GM12878 (cell line): Measurements from ENCODE around the gene HOXD9. TPM values are rescaled to one million over a fixed set of nuclear protein-coding genes. Genes with fewer than 3 reads are reported as not detected.

Source experiments
- ATAC-seq: fragments of 200-7000 bp; cut with Tn5 transposase; 3 replicates; pipeline ENCODE4 v1.9.1; 2020; ENCODE audit warnings: mild to moderate bottlenecking, moderate library complexity
- BruUV-seq: library from RNA; stranded (reverse); fragments of 400-500 nt; replicated peaks from 2 replicates; lab custom pipeline; 2021; lab: Mats Ljungman, UMichigan
- CTCF ChIA-PET: fragments of 300-600 bp; sonication (Branson Sonifier 250); formaldehyde crosslinking; extraction: SDS; loops from one replicate; lab custom pipeline; 2021; ENCODE audit warnings: inconsistent platforms; lab: Yijun Ruan, JAX
- POLR2A ChIA-PET: fragments of 350-600 bp; formaldehyde crosslinking; extraction: SDS; loops from one replicate; lab custom pipeline; 2021; ENCODE audit warnings: inconsistent platforms; lab: Charles Lee
- RAD21 ChIA-PET: fragments of 300-600 bp; sonication (Branson Sonifier 250); formaldehyde crosslinking; loops from one replicate; lab custom pipeline; 2023; ENCODE audit warnings: antibody characterized with exemption; ENCODE audit not compliant: unreplicated experiment; lab: Charles Lee
- SMC1A ChIA-PET: fragments of 300-600 bp; sonication (Branson Sonifier 250); formaldehyde crosslinking; loops from one replicate; lab custom pipeline; 2023; ENCODE audit not compliant: unreplicated experiment, uncharacterized antibody; lab: Charles Lee
- DNase-seq: peaks from one replicate; pipeline ENCODE4 v3.0.0-alpha.2; 2011; ENCODE audit warnings: low read depth, low spot score
- FAIRE-seq: peaks from 3 replicates; lab custom pipeline; 2011; peaks lifted over from hg19 to GRCh38; lab: Jason Lieb, UNC
- H2AFZ ChIP-seq: 2 replicates; pipeline ENCODE4 v1.6.0; 2011; ENCODE audit warnings: low read depth, low read length, control low read depth; ENCODE audit not compliant: control insufficient read depth
- H3K27ac ChIP-seq: 2 replicates; pipeline ENCODE4 v1.5.1; 2011; ENCODE audit warnings: control low read depth; ENCODE audit not compliant: control insufficient read depth, insufficient read depth
- H3K27me3 ChIP-seq, 2 experiments: replicated peaks in 1 of 2; 2 replicates each; pipeline versions ENCODE4 v1.6.0 to v1.6.1; 2011; ENCODE audit warnings: low read length in 1 of 2; ENCODE audit not compliant: control insufficient read depth in 2 of 2, insufficient read depth in 2 of 2
- H3K36me3 ChIP-seq, 2 experiments: 2 replicates each; pipeline ENCODE4 v1.5.1; 2011; ENCODE audit warnings: low read length in 1 of 2; ENCODE audit not compliant: control insufficient read depth in 2 of 2, insufficient read depth in 2 of 2
- H3K4me1 ChIP-seq: 2 replicates; pipeline ENCODE4 v1.6.1; 2011; ENCODE audit warnings: mild to moderate bottlenecking, low read length, moderate library complexity, mixed read lengths; ENCODE audit not compliant: control insufficient read depth, insufficient read depth
- H3K4me2 ChIP-seq: 2 replicates; pipeline ENCODE4 v1.6.0; 2011; ENCODE audit warnings: control low read depth; ENCODE audit not compliant: control insufficient read depth, insufficient read depth
- H3K4me3 ChIP-seq: fragments of 200-600 bp; sonication (generic); 2 replicates; pipeline ENCODE4 v1.5.1; 2016
- H3K79me2 ChIP-seq: 2 replicates; pipeline ENCODE4 v1.6.0; 2011; ENCODE audit warnings: low read length; ENCODE audit not compliant: control insufficient read depth, insufficient read depth
- H3K9ac ChIP-seq: 2 replicates; pipeline ENCODE4 v1.8.0; 2011; ENCODE audit warnings: low read length, control low read depth, mixed read lengths; ENCODE audit not compliant: control insufficient read depth, insufficient read depth
- H3K9me3 ChIP-seq: replicated peaks from 3 replicates; pipeline ENCODE4 v1.5.1; 2011; ENCODE audit warnings: mild to moderate bottlenecking, low read length; ENCODE audit not compliant: control insufficient read depth, insufficient read depth
- H4K20me1 ChIP-seq: 2 replicates; pipeline ENCODE4 v1.6.0; 2011; ENCODE audit not compliant: control insufficient read depth, insufficient read depth
- CBX5 ChIP-seq: sonication (generic); IDR thresholded peaks from 2 replicates; pipeline ENCODE4 v1.6.1; 2016; ENCODE audit warnings: low read depth, moderate library complexity, mild to moderate bottlenecking, inconsistent platforms
- IKZF2 ChIP-seq, 2 experiments: fragments of 450-650 bp; IDR thresholded peaks; 2 replicates each; pipeline ENCODE4 v1.6.1; 2017; ENCODE audit warnings: mild to moderate bottlenecking in 2 of 2, moderate library complexity in 2 of 2
- STAT1 ChIP-seq: fragments of 450-650 bp; conservative IDR thresholded peaks from 2 replicates; pipeline ENCODE4 v1.6.1; 2014; ENCODE audit warnings: antibody characterized with exemption, mild to moderate bottlenecking
- WGBS: methylation state at CpG from one replicate; pipeline ENCODE4 v1.1.6; 2016; ENCODE audit warnings: low lambda C conversion rate; ENCODE audit not compliant: insufficient replicate concordance, insufficient coverage; ENCODE audit errors: missing lambda C conversion rate; 5-methylcytosine and 5-hydroxymethylcytosine counted together
- in situ Hi-C: fragments of 300-500 bp; cut with MboI; formaldehyde crosslinking; loops from 9 replicates; pipeline ENCODE4 v1.14.3; 2018; ENCODE audit warnings: mixed read lengths
- intact Hi-C: fragments of 100-400 bp; cut with micrococcal nuclease; formaldehyde crosslinking; loops from one replicate; pipeline ENCODE4 v1.14.2; 2022; ENCODE audit not compliant: unreplicated experiment
- polyA plus RNA-seq, 11 experiments: library from polyadenylated mRNA; depleted of rRNA in 4 of 11; unstranded in 6 of 11; stranded (reverse) in 5 of 11; fragments of >200 nt; fragmentation: Nextera tagmentation in 4 of 11; fragmentation: Illumina TruSeq in 1 of 11; extraction: Ambion mirVana in 4 of 11; extraction: Trizol in 1 of 11; gene quantifications; 1 replicate in 1 of 11; 2 replicates in 10 of 11; pipeline versions ENCODE4 v1.2.1 to v1.2.3, GENCODE V29; 2011 to 2016; ENCODE audit warnings: inconsistent platforms in 2 of 11, missing spikeins in 2 of 11, low read depth in 1 of 11
- total RNA-seq, 4 experiments: library from RNA; depleted of rRNA in 3 of 4; stranded (reverse); fragments of >200 nt in 3 of 4; fragmentation: Illumina TruSeq in 1 of 4; extraction: Trizol in 1 of 4; gene quantifications; 2 replicates each; pipeline versions ENCODE4 v1.2.1 to v1.2.3, GENCODE V29; 2013 to 2021
- TF ChIP-seq, protein P1 (sequence below): fragments of 450-650 bp; IDR thresholded peaks from 2 replicates; pipeline ENCODE4 v1.6.1; 2014; ENCODE audit warnings: mild to moderate bottlenecking
- TF ChIP-seq, protein P2 (sequence below): fragments of 450-650 bp; IDR thresholded peaks from 2 replicates; pipeline ENCODE4 v1.6.1; 2017; ENCODE audit warnings: mild to moderate bottlenecking, moderate library complexity

Gene HOXD9
- total and polyA plus RNA-seq, 10 of the 15 experiments (the other 5 are each of a cell fraction or from before 2014, with no cell fraction given) = not detected

DNA sequence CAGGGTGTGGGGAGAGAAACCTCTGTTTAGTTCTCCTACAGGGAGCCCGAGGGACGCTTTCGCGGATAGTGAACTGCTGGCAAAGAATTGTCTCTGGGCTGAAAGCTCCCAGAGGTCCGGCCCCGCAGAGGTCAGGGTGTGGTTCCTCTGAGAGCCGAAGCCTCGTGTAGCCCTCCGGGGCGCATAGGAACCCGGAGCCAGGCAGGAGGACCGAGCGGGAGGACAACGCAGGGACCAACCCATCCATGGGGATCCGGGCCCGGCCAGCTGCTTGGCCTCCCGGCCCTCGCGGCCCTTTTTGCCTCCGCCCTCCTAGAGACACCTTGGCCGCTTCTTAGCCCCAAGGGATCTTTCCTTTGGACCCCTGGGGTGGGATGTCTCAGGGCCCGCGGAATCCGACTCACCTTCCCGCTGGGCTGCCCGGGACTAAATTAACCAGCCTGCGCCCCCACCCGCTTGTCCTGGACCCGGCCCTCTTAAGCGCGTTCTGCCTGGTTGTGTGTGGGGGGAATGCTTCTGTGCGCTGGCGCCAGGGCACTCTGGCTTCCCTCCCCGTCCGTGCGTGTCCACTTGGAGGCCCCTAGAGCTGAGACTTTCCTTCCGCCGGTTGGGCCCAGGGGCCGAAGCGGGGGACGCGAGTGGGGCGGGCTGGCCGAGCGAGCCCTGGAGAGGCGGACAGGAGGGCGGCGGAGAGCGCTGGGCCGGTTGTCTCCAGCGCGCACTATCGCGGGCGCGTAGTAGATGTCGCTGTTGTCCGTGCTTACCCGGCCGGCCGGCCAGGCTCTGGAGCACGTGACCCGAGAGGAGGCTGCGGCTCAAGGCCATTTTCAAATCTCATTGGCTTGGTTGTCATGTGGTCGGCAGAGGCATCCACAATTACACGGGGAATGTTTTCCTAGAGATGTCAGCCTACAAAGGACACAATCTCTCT, 6.4 kb upstream of the HOXD9 start, which contains the start of gene HOXD10:
Gene HOXD10, plus strand, starts transcription at position 896 of the 931 bp plus-strand sequence. CDS start 56 bp downstream, outside the sequence.
- ChIA-PET RAD21 (no interaction called here), CTCF (interaction anchor here (0.6 kb wide), 1 partner anchor 516 kb away, joined by 3 read pairs; no protein-coding TSS in a partner anchor), POLR2A (no interaction called here), SMC1A (no interaction called here)
- ATAC-seq (no peak), FAIRE-seq (no peak), DNase-seq (no peak)
- in situ Hi-C loops (no loop called here), intact Hi-C loops (no loop called here)
- Histone ChIP-seq H3K9ac (no peak within 1 kb of the TSS), H3K79me2 (no peaks in the 10 kb centered on the region), H2AFZ (no peak within 1 kb of the TSS), H3K27me3 (peaks cover 11 to 49% of the 10 kb centered on the region in 2 experiments), H3K36me3 (no peaks in the 10 kb centered on the region), H3K27ac (no peak within 1 kb of the TSS), H3K9me3 (peaks cover 1% of the 10 kb centered on the region; the same call in 1 of the 3 replicates), H3K4me2 (no peak within 1 kb of the TSS), H3K4me1 (no peaks in the 10 kb centered on the region)
- BruUV-seq = no TSS peak
- TF ChIP-seq, protein P1, sequence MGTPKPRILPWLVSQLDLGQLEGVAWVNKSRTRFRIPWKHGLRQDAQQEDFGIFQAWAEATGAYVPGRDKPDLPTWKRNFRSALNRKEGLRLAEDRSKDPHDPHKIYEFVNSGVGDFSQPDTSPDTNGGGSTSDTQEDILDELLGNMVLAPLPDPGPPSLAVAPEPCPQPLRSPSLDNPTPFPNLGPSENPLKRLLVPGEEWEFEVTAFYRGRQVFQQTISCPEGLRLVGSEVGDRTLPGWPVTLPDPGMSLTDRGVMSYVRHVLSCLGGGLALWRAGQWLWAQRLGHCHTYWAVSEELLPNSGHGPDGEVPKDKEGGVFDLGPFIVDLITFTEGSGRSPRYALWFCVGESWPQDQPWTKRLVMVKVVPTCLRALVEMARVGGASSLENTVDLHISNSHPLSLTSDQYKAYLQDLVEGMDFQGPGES = no peak
- TF ChIP-seq, protein P2, sequence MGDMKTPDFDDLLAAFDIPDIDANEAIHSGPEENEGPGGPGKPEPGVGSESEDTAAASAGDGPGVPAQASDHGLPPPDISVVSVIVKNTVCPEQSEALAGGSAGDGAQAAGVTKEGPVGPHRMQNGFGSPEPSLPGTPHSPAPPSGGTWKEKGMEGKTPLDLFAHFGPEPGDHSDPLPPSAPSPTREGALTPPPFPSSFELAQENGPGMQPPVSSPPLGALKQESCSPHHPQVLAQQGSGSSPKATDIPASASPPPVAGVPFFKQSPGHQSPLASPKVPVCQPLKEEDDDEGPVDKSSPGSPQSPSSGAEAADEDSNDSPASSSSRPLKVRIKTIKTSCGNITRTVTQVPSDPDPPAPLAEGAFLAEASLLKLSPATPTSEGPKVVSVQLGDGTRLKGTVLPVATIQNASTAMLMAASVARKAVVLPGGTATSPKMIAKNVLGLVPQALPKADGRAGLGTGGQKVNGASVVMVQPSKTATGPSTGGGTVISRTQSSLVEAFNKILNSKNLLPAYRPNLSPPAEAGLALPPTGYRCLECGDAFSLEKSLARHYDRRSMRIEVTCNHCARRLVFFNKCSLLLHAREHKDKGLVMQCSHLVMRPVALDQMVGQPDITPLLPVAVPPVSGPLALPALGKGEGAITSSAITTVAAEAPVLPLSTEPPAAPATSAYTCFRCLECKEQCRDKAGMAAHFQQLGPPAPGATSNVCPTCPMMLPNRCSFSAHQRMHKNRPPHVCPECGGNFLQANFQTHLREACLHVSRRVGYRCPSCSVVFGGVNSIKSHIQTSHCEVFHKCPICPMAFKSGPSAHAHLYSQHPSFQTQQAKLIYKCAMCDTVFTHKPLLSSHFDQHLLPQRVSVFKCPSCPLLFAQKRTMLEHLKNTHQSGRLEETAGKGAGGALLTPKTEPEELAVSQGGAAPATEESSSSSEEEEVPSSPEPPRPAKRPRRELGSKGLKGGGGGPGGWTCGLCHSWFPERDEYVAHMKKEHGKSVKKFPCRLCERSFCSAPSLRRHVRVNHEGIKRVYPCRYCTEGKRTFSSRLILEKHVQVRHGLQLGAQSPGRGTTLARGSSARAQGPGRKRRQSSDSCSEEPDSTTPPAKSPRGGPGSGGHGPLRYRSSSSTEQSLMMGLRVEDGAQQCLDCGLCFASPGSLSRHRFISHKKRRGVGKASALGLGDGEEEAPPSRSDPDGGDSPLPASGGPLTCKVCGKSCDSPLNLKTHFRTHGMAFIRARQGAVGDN = no peak
- TF ChIP-seq STAT1 (no peak), CBX5 (no peak), IKZF2 (IDR thresholded peaks at IDR 0.05) (no peak)
- TF ChIP-seq, all 136 proteins: peak for 0
- Histone ChIP-seq H3K4me3 (no peak within 1 kb of the TSS), H4K20me1 (no peaks in the 10 kb centered on the region)
- 54% methylated on average over 50 of the region's 66 CpGs for WGBS
